Measurements from ENCODE around the gene ATP2B3.

DNA sequence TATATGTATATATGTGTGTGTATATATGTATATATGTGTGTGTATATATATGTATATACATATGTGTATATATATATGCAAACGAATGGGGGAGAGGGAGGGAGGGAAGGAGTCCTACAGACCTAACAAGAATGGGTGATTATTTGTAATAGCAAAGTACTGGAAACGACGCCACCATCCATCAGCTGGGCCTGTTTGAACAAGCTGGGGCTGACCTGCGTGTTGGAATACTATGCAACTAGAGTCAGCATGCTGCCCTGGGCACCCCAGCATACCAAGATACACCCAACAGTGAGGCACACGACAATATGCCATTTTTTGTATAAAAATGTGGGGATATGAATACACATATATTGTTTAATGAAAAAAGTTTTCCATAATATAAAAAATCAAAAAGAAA, 103.1 kb downstream of the ATP2B3 start:
- TF ChIP-seq POLR2A (IDR thresholded peaks at IDR 0.05) (no peak), EP300 (IDR thresholded peaks at IDR 0.05) (no peak)
- TF ChIP-seq, protein P1, sequence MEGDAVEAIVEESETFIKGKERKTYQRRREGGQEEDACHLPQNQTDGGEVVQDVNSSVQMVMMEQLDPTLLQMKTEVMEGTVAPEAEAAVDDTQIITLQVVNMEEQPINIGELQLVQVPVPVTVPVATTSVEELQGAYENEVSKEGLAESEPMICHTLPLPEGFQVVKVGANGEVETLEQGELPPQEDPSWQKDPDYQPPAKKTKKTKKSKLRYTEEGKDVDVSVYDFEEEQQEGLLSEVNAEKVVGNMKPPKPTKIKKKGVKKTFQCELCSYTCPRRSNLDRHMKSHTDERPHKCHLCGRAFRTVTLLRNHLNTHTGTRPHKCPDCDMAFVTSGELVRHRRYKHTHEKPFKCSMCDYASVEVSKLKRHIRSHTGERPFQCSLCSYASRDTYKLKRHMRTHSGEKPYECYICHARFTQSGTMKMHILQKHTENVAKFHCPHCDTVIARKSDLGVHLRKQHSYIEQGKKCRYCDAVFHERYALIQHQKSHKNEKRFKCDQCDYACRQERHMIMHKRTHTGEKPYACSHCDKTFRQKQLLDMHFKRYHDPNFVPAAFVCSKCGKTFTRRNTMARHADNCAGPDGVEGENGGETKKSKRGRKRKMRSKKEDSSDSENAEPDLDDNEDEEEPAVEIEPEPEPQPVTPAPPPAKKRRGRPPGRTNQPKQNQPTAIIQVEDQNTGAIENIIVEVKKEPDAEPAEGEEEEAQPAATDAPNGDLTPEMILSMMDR (IDR thresholded peaks at IDR 0.05): no peak
